Right lung (tissue), 5 donors: ENCODE data around the gene SFT2D2. TPM values are rescaled to one million over a fixed set of nuclear protein-coding genes. Genes with fewer than 3 reads are reported as not detected.

Source experiments
- DNase-seq, 2 donors: peaks; one replicate each; pipeline ENCODE4 v3.0.0-alpha.2; 2013
- polyA plus RNA-seq, 5 donors: library from polyadenylated mRNA; unstranded; fragments of 120-200 nt; gene quantifications; one replicate each; pipeline versions ENCODE4 v1.2.1 to v1.2.3, GENCODE V29; 2013; ENCODE audit warnings: inconsistent platforms in 1 of 5, low replicate concordance in 1 of 5; ENCODE audit not compliant: insufficient read length in 5 of 5, insufficient read depth in 1 of 5

Gene SFT2D2
- polyA plus RNA-seq, 5 donors, result 15.6 to 24.5 (median 22.4) TPM

DNA sequence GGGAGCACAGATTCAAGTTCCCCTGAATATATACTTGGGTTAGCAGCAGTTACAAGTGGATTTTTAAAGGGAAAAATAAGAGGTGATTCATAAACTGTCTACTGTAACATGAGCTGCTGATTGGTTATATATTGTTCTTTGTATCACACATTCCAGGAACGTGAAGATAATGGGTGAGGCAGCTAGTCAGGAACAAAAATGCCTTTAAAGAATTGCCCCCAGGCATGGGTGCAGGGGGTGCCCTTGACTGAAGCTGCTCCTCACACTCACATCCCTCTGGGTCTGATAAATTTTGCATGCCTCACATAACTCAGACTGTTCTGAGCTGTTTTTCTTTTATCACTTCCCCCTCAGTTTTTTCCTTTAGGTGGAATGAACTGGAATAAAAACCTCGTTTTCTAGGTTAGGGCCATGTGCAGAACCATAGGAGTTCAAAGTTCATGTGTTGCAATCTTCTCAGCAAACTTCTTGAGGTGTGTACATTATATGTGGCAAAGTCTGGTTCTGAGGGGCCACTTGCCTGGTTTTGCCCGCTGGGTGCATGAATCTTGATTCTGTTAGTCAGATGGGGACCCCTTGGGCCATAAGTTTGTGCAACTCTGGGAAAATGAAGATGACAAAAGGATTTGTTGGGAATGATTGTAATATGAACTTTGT, 76.0 kb downstream of the SFT2D2 start:
- no peak for DNase-seq

Other genes with a start within 250 kb of the SFT2D2 start
- gene GPR161, start 89.1 kb upstream of the SFT2D2 start, polyA plus RNA-seq, result 10 to 100 TPM; 23.2 to 33.0 (median 24.8) TPM
- 10 to 100 TPM; 45.4 to 62.3 (median 56.2) TPM for gene TIPRL, start 47.0 kb upstream of the SFT2D2 start, polyA plus RNA-seq
- 1 to 10 TPM; 4.4 to 8.0 (median 5.4) TPM for gene TBX19, start 54.9 kb downstream of the SFT2D2 start, polyA plus RNA-seq